HG02870 (cell line): Measurements from ENCODE around the gene FNDC3B.

ENCODE experiments used
- ATAC-seq: cut with Tn5 transposase; IDR thresholded peaks from one replicate; pipeline ENCODE4 v1.9.1; 2021; ENCODE audit warnings: mild to moderate bottlenecking, moderate library complexity; ENCODE audit not compliant: unreplicated experiment

The FNDC3B gene

DNA sequence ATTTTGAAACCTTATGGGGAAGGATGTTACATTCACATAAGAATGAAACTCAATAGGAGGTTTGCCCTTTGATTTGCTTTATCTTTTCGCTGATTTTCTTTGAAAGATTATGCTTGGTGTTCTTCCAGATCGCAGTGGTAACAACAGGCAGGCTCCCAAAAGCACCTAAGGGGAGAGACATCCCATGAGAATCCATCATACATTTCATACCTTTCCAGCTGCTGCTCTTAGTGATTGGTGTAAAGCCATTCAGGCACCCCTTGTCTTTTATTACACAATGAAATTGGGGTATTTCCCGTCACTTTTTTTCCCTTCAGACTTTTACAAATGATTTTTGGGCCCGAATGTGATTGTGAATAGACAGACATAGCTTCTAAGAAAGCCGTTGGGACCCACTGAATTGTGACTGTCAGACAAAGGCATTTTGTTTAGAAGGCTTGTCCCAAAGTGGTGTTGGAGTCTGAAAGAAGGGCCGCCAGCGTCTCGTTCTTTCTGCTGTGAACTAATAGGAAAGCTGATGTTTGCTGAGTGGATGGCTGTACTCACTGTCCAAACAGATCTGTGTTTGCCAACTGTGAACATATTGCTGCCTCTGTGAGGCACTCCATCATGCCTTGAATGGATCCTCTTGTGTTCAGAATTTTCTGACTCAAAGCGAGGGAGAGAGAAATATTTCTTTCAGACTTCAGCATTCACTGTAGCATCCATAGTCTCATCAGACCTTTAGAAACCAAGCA, 164.3 kb downstream of the FNDC3B start:
- ATAC-seq, result no peak

DNA sequence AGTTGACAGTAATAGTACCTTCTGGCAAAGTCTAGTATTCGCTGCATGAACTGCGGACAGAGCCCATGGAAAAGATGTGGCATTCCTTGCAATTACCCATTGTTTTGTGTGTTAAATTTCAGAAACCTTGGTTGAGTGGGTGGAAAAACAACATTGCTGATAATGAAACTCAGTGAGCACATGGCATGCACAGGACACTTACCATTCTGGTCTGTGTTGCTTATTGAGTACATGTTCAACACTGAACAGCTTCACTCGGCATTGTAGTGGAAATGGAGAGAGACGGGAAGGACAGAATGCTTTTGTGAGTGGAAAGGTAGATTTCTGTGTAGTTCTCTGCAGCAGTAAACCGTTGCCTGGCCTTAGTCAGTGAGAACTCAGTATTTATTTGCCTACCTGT, 165.3 kb downstream of the FNDC3B start:
- no peak for ATAC-seq

DNA sequence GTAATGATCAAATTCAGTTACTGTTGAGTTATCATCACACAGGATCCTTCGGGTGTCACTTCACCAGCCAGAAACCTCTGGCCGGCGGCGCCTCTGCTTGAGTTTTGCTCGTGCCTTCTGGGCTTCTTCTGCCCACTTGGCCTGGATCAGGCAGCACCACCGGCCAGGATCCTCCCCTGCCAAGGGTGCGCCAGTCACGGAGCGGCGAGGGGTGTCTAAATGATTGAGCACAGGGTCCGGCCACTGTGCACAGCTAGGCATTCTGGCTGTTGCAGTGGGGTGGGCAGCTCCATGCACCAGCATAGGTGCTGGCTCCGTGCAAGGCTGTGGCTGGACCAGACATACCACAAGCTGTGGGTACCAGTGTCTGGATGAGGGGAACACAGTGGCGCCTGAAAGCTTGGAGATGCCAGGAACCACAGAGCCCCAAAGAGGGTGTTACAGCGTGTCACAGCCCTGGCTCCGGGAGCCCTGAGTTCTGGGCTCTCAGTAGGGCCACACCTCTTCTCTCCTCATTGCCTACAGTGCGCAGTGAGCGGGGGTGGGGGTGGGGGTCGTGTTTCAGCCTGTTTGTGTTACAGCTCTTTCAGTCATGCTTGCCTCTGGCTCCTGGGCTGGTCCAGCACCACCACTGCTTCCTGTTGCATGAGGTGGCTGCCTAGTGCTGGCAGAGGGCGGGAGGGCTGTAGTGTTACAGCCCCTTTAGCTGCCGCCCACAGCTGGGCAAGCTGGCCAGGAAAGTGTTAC, 169.4 kb downstream of the FNDC3B start:
- no peak for ATAC-seq

DNA sequence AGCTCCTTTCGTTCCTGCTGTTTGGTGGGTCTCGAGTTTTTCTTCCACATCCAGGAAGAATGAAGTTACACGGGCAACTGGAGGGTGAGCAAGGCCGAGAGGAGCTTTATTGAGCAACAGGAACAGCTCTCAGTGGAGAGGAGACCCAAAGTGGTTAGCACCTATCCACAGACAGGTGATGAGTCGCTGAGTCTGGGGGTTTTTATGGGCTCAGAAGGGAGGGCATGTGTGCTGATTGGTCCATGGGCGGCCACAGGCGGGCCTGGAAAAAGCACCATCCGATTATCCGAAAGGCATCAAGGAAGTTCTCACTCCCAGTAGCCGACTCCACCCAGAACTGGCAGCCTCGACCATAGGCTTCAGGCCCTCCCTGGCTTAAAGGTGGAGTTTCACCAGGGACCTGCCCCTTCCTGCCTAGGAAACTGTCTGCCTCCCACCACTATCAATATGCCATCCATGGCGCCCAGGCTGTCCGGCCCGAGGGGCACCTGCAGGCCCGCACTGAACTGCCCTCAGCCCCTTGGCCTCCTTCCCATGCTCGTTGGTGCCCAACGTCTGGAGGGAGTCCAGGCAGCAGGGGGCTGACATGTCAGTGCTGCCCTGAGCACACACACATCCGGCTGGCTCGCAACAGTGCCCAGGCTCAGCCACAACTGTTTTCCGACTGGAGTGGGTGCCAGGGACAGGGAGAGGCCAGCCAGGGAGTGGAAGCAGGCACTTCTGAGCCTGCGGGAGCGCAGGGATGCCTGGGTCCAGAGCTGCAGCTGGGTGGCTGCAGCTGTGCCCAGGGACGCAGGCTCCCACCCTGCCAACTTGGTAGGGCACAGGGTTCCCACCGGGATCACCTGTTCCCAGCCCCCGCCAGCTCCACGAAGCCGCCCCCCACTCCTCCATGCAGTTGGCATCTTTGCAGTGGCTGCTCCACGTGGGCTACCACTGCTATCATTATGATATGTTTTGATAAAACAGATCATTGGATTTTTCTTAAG, 170.2 kb downstream of the FNDC3B start:
- no peak for ATAC-seq

DNA sequence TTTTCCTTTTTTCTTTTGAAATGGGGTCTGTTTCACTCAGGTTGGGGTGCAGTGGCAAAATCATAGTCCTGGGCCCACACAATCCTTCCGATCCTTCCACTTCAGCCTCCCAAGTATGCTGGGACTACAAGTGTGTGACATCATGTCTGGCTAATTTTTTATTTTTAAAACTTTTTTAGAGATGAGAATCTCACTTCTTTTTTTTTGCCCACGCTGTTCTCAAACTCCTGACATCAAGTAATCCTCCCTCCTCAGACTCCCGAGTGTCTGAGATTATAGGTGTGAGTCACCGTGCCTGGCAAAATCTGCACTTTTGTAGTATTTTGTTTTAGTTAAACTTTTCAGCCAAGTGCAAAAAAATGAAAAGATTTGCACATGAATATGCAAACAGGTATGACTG, 171.0 kb downstream of the FNDC3B start:
- ATAC-seq, result no peak

DNA sequence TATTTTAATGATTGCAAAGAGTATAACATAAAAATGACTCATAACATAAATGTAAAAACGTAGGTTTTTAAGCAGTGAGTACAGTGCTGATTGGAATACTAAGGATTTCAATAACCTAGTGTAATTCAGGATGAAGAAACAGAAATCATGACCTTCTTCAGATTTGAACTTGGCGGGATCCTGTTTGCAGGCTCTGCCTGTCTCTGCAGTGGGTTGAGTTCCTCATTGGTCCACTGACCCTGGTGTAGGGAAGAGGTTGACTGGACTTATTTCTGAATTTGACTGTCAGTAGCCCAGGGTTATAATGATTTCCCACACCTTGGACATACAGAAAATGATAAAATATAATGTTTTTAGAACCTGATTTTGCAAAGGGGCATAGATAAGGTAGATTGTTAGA, 171.7 kb downstream of the FNDC3B start:
- ATAC-seq, result no peak

DNA sequence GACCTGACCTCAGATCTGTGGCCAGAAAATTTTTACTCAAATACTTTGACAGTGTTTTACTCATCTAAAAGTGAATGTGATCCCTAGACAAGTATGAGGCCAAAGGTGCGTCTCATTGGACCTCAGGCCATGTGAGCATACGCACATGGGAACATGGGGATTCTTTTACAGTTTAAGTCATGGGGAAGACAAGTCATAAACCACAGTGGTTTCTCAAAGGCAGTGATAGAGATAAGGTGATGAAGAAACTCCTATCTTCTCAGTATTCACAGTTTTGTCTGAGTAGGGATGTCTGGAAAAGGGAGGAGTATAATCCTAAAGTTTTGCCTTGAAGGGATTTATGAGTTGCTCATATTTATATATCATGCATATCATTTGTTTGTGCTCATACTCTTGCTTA, 173.8 kb downstream of the FNDC3B start:
- ATAC-seq, result peak; percentile 53

DNA sequence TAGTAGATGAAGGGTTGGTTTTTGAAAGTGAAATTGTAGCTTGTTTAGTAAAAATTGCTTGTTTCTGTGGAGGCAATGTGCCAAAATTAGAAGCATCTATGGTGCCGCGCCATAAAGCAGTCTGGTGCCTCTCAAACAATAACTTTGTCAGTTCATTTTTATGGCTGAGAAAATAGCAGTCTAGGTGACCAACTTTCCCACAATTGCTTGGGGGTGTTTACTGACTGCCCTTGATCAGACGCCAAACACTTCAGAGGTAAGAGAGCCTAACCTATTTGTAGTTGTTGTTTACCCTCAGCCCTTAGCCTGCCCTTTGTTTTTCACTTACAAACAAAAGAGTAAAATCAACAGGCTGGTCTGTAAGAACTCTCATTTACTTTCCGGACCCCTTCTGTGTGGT, 174.5 kb downstream of the FNDC3B start:
- no peak for ATAC-seq

DNA sequence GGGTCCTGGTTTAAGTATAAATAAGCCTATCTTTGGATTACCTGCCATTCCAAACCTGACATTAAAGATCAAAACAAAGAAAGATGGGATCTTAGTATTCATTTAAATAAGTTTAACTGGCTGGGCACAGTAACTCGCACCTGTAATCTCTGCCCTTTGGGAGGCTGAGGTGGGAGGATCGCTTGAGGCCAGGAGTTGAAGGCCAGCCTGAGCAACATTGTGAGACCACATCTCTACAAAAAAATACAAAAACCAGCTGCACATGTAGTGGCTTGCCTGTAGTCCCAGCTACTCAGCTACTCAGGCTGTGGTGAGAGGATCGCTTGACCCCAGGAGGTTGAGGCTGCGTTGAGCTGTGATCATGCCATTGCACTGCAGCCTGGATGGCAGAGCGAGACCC, 176.9 kb downstream of the FNDC3B start:
- no peak for ATAC-seq

DNA sequence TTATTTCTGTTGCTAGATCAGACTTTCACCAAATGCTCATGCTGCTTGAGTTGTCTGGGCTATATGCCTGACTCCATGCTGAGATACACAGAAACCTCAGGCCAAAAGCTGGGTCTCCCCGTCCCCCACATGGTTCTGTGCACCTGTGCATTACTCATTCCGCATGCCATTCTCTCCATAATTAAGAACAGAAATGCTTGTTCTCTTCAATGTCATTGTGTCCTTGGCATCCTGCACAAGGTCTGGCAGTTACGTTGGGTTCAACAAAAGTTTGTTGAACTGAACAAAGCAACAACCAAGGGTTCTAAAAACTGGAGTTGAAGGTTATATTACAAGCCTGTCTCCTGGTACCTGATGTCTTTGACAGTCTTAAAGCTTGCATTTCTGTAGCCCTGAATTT, 177.5 kb downstream of the FNDC3B start:
- ATAC-seq, result no peak

DNA sequence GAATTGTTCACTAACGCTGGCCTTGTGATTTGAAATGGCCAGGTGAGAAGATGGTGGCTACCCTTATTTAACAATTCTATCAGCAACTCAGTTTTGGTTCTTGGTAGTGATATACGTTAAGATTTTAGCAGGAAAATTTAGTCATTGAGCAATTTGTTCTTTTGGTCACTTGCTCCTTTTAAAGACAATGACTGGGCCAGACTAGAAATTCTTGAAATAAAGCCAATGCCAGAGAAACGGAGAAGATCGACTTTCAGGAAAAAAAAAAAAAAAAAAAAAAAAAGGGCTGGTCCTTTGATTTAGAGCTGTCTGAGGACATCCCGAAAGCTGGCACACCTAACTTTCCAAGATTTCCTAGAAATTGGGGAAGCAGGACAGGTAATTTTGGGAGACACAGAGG, 178.5 kb downstream of the FNDC3B start:
- no peak for ATAC-seq

DNA sequence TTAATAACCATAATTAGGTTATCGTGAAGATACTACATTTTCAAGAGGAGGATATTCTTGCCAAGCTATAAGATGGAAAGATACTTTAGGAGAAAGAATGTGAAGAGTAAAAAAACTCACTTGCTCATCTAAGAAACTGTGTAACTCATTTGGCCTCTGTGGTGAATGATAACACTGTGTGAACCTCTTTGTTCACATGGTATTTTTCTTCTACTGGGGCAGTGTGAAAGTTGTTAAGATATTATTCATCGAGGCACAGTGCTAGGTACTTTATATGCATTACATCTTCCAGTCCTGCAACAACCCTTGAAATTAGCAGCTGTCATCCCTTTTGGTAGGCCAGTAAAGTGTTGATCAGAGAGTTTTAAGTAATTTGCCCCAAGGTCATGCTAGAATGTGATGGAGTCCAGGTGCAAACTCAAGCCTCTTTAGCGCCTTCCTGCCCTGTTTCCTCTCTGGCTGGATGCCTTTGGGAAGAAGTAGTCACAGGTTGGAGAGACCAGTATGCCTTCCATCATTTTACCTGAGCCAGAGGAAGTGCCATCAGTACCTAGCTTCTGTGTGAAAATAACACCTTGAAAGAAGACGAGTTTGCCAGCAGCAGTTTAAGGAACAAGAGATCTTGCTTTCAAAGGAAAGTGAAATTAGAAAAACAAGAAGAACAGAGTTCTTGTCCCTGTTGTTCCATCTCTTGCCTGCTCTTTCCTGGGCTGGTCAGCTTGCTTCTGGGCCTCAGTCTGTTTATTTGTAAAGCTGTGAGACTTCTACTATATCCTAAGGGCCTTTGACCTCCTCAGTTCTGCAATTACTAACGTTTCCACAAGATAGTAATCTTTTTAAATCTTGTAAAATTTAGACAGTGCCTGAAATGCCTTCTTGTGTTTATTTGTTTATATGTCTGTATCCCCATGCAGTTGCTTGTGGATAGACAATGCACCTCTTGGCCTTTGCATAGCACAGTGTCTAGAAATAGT, 179.3 kb downstream of the FNDC3B start:
- no peak for ATAC-seq

DNA sequence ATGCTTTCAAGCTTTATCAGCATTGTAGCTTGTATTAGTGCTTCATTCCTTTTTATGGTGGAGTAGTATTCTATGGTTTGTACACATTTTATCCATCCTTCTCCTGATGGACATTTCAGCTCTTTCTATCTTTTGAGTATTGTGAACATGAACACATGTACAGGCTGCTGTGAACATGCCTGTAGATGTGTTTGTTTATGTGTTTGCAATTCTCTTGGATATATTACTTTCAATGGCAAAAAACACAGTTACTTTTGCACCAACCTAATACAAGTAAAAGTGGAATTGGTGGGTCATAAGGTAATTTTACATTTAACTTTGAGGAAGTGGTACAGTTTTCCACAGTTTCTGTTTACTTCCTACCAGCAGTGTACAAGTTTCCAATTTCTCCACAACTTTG, 180.4 kb downstream of the FNDC3B start:
- no peak for ATAC-seq

DNA sequence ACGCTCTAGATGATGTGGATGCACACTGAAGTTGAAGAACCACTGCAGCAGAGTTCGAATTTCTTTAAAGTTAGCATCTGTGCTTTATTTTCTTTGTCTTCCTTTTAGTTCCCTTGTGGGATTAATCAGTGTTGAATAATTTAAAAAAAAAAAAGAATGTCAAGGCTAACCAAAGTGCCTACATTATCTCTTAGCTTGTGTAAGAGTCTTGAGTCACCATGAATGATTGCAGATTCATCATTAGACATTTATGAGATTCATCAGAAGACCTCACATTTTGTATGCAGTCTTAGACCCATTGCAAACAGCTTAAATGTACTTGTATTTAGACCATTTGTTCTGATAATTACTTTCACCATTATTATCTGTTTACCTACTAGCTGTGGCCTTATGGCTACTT, 182.2 kb downstream of the FNDC3B start:
- ATAC-seq, result no peak

DNA sequence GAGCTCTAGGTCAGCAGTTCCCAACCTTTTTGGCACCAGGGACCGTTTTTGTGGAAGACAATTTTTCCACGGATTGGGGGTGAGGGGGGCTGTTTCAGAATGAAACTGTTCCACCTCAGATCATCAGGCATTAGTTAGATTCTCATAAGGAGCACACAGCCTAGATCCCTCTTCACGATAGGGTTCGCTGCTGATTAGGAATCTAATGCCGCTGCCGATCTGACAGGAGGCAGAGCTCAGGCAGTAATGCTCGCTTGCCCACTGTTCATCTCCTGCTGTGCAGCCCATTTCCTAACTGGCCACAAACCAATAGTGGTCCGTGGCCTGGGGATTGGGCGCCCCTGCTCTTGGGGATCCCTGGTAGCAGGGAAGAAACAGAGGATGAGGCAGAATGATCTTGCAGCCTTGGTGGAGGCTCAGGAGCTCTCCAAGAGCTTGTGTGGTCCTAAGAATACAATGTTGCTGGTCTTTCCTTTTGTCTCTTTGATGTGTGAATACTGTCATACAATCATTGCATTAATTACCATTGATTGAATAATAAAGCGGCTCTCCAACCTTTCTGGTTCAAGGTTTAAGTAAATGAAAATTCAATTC, 183.2 kb downstream of the FNDC3B start:
- no peak for ATAC-seq

DNA sequence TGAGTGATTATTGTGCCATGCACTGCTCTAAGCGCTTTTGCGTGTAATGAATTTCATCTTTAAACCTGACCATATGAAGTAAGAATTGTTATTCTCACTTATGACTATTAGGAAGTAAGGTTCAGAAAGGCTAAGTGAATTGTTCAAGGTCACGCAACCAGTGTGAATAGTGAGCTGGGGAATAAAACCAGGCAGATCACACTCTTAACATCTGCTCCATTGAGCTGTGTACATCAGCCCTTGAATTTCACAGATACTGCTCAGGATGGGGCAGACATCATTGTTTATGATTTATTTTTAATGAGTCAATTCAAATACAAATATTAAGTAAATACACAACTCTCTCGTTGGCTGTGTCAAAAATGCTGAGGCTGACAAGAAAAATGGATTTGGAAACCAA, 184.5 kb downstream of the FNDC3B start:
- ATAC-seq, result no peak

DNA sequence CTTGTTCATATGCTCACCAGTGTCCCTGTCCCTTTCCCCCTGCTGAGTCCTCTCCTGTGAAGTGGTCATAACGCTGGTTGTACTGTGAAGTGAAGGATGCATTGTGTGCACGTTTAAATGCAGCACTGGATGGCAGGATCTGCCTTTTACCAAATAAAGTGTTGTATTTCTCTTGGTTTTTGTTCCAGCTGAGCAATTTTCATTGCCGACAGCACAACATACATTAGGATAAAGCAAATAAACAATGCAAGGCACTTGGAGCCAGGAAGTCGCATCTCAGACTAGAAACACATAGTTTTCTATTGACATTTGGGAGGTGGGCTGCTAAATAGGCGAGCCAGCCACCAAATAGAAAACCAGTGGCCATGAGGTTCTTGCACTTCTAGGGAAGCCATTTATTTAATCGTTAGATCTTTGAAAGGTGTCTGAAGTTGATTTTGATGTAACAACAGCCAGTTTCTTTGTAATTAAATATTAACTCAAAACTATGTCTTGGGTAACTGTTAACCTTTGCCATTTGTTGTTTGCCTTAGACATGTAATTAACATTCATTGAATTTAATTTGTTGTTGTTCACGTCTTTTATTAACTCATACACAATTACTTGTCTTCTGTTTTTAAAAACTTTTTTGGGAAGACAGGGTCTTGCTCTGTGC, 185.3 kb downstream of the FNDC3B start:
- no peak for ATAC-seq

DNA sequence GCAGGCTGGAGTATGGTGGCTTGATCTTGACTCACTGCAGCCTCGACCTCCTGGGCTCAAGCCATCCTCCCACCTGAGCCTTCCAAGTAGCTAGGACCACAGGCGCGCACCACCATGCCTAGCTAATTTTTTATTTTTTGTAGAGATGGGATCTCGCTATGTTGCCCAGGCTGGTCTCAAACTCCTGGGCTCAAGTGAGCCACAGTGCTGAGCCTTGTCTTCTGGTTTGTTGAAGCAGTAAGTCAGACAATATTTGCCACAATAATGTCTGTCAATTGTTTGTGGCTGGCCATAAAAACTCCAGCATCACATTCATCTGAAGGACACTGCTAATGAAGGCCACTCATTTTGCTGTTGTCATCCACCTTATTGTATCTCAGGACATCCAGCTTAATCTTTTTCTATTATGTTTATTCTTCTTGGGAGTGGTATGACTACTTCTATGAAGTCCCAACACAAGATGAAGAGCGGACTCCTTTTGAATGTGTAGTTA, 185.9 kb downstream of the FNDC3B start:
- ATAC-seq, result no peak

DNA sequence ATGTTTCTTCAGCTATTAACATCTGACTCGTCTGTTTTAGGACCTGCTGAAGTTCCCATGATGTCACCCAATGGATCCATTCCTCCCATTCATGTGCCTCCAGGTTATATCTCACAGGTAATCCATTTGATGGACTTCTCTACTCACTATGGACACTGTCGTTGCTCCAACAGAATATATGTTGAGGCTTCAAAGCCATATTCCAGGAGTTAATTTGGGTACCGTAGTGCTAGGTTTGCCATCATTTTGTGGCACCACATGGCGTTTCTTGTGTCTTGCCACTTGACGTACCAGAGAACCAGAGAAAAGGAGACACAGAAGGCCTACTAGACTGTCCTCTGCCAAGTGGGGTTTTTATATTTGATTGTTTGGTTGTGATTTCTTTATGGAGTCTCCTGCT, 187.5 kb downstream of the FNDC3B start:
- no peak for ATAC-seq
